PC-3 (cell line): ENCODE measurements around the gene QSER1. TPM values are rescaled to one million over a fixed set of nuclear protein-coding genes. Genes with fewer than 3 reads are reported as not detected.
A peak's percentile ranks its signal among the peaks of the same experiment; 100 is the strongest.

Experiments used
- ATAC-seq: fragments of 200-7000 bp; cut with Tn5 transposase; 2 replicates; pipeline ENCODE4 v1.9.1; 2020; ENCODE audit warnings: mild to moderate bottlenecking, moderate library complexity
- BruUV-seq: library from RNA; stranded (reverse); fragments of 400-500 nt; replicated peaks from 2 replicates; lab custom pipeline; 2021; lab: Mats Ljungman, UMichigan
- CTCF ChIA-PET: fragments of 300-600 bp; sonication (Branson Sonifier 250); formaldehyde crosslinking; loops from one replicate; lab custom pipeline; 2022; ENCODE audit warnings: antibody characterized with exemption; lab: Charles Lee
- POLR2A ChIA-PET: fragments of 300-600 bp; sonication (Branson Sonifier 250); formaldehyde crosslinking; loops from one replicate; lab custom pipeline; 2022; ENCODE audit warnings: antibody characterized with exemption; ENCODE audit not compliant: unreplicated experiment; lab: Charles Lee
- DNase-seq: peaks from one replicate; pipeline ENCODE4 v3.0.0-alpha.2; 2015
- H2AFZ ChIP-seq: fragments of 300-600 bp; sonication (generic); 2 replicates; pipeline ENCODE4 v1.6.0; 2016; ENCODE audit warnings: antibody characterized with exemption, low read length
- H3F3A ChIP-seq: fragments of 300-600 bp; sonication (generic); one replicate; pipeline ENCODE4 v1.6.0; 2017; ENCODE audit warnings: antibody characterized with exemption, low read length, control low read depth, mild to moderate bottlenecking; ENCODE audit not compliant: unreplicated experiment
- H3K27ac ChIP-seq: fragments of 300-600 bp; sonication (generic); 2 replicates; pipeline ENCODE4 v1.5.1; 2016; ENCODE audit warnings: mild to moderate bottlenecking, low read length
- H3K27me3 ChIP-seq: fragments of 300-600 bp; sonication (generic); 2 replicates; pipeline ENCODE4 v1.6.1; 2016; ENCODE audit warnings: low read length, mixed read lengths
- H3K36me3 ChIP-seq: fragments of 300-600 bp; sonication (generic); 2 replicates; pipeline ENCODE4 v1.6.1; 2016; ENCODE audit warnings: low read depth, mixed run types, low read length, mixed read lengths
- H3K4me1 ChIP-seq: fragments of 300-600 bp; sonication (generic); 2 replicates; pipeline ENCODE4 v1.5.1; 2016; ENCODE audit warnings: low read length; ENCODE audit not compliant: insufficient read depth
- H3K4me2 ChIP-seq: fragments of 300-600 bp; sonication (generic); 2 replicates; pipeline ENCODE4 v1.6.0; 2016; ENCODE audit warnings: low read length
- H3K4me3 ChIP-seq: fragments of 300-600 bp; sonication (generic); 2 replicates; pipeline ENCODE4 v1.5.1; 2016; ENCODE audit warnings: mild to moderate bottlenecking, low read length, mixed read lengths
- H3K79me2 ChIP-seq: fragments of 300-600 bp; sonication (generic); 2 replicates; pipeline ENCODE4 v1.6.1; 2017; ENCODE audit warnings: low read length, mixed read lengths
- H3K9ac ChIP-seq: fragments of 300-600 bp; sonication (generic); 2 replicates; pipeline ENCODE4 v1.6.0; 2016; ENCODE audit warnings: mild to moderate bottlenecking, low read length
- H3K9me2 ChIP-seq: fragments of 300-600 bp; sonication (generic); replicated peaks from 2 replicates; pipeline ENCODE4 v1.6.1; 2016; ENCODE audit warnings: mixed run types, low read length, mixed read lengths
- H3K9me3 ChIP-seq: fragments of 300-600 bp; sonication (generic); 2 replicates; pipeline ENCODE4 v1.6.1; 2016; ENCODE audit warnings: low read length, mixed read lengths
- H4K20me1 ChIP-seq: fragments of 300-600 bp; sonication (generic); 2 replicates; pipeline ENCODE4 v1.6.1; 2016; ENCODE audit warnings: low read length, mixed read lengths
- EZH2 ChIP-seq: fragments of 300-600 bp; sonication (generic); IDR thresholded peaks from one replicate; pipeline ENCODE4 v1.6.1; 2017; ENCODE audit warnings: antibody characterized with exemption, mild to moderate bottlenecking, low read length; ENCODE audit not compliant: unreplicated experiment
- EZH2phosphoT487 ChIP-seq: fragments of 300-600 bp; sonication (generic); IDR thresholded peaks from 2 replicates; pipeline ENCODE4 v1.6.1; 2018; ENCODE audit warnings: mild to moderate bottlenecking, antibody characterized with exemption, low read length, borderline replicate concordance
- intact Hi-C: fragments of 100-400 bp; cut with micrococcal nuclease; formaldehyde crosslinking; loops from 2 replicates; pipeline ENCODE4 v1.9.0; 2023
- total RNA-seq: library from RNA; depleted of rRNA; stranded (reverse); fragments of >200 nt; gene quantifications from 2 replicates; pipeline ENCODE4 v1.2.3, GENCODE V29; 2014
- TF ChIP-seq, protein P1 (sequence below): fragments of 300-600 bp; sonication (generic); conservative IDR thresholded peaks from 2 replicates; pipeline ENCODE4 v1.5.1; 2017; ENCODE audit warnings: antibody characterized with exemption, low read depth, mild to moderate bottlenecking, low read length

QSER1 gene
- total RNA-seq, 1 experiment from 2014 or later = 19.4 TPM

DNA sequence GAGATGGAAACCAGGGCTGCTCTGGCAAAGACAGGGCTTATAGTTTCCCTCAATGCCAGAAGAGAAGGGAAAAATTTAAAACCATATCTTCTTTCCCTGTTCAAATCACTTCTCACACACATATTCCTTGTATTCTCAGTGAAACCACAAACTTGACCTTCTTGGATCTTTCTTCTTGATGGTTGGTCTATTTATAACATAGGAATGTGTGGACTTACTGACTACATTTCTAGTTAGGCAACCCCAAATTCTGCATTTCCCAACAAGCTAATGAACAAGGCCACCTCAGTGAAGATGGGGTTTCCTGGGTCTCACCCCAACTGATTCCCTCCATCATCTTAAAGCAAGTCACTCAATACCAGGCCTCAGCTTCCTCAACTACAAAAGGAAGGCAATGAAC lies 3.8 kb upstream of the QSER1 start:
- Histone ChIP-seq H3K27me3 (no peaks in the 10 kb centered on the region), H3F3A (no peaks in the 10 kb centered on the region), H3K36me3 (no peaks in the 10 kb centered on the region), H3K4me3 (no peak overlapping the region), H3K79me2 (peaks cover 18% of the 10 kb centered on the region), H3K4me2 (no peak overlapping the region), H4K20me1 (no peaks in the 10 kb centered on the region), H3K9me2 (no peaks in the 10 kb centered on the region), H3K27ac (no peak overlapping the region), H3K9me3 (no peaks in the 10 kb centered on the region), H3K9ac (no peak overlapping the region), H3K4me1 (peaks cover 15% of the 10 kb centered on the region), H2AFZ (no peak overlapping the region)
- POLR2A ChIA-PET = no interaction called here
- DNase-seq (no peak), ATAC-seq (no peak)
- intact Hi-C loops = no loop called here
- TF ChIP-seq EZH2phosphoT487 = no peak
- TF ChIP-seq, protein P1, sequence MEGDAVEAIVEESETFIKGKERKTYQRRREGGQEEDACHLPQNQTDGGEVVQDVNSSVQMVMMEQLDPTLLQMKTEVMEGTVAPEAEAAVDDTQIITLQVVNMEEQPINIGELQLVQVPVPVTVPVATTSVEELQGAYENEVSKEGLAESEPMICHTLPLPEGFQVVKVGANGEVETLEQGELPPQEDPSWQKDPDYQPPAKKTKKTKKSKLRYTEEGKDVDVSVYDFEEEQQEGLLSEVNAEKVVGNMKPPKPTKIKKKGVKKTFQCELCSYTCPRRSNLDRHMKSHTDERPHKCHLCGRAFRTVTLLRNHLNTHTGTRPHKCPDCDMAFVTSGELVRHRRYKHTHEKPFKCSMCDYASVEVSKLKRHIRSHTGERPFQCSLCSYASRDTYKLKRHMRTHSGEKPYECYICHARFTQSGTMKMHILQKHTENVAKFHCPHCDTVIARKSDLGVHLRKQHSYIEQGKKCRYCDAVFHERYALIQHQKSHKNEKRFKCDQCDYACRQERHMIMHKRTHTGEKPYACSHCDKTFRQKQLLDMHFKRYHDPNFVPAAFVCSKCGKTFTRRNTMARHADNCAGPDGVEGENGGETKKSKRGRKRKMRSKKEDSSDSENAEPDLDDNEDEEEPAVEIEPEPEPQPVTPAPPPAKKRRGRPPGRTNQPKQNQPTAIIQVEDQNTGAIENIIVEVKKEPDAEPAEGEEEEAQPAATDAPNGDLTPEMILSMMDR = no peak
- no peak for TF ChIP-seq EZH2
- CTCF ChIA-PET = no interaction called here
- BruUV-seq = no TSS peak

DNA sequence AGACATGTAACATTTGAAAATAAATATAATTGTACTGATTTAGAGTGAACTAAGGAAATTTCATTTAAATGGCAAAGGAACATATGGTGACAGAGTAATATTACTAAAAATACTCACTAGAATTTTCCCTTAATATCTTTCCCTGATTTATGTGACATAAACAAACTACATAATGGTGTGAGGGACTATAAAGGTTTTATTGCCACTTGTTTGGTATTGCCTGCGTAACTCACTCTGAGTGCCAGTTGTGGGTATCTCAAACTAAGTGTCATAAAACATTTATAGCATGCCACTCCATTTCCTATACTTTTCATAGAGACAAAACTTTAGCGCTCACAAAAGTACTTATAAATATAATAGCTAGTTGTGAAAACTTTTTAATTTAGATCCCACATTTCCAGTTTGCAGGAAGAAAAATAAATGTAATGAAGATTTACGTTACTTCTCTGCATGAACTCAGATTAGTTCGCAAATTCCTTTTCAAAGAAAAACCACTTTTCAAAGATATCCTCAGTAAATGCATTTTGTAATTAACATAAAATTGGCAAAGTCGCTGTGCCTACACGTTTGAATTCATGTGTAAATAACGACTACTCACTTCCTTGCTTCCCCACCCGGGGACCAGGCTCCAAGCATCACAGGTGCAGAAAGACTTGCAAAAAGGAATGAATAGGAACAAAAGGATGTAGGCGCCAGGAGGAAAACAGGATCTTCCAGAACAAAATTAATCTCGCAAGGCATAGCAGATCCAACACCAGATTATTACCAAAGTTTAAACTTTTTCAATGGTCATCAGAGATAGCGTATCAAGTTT lies 1.6 kb upstream of the QSER1 start:
- 0 out of 2 replicates have a peak, but pooled peaks have one; percentile 14 for ATAC-seq
- H3K9ac ChIP-seq = peak overlapping the region; percentile 98

More for the DNA sequence above, 1.6 kb upstream of the QSER1 start:
- H3K27me3 ChIP-seq = no peaks in the 10 kb centered on the region
- no peaks in the 10 kb centered on the region for H3K36me3 ChIP-seq
- H4K20me1 ChIP-seq = no peaks in the 10 kb centered on the region
- H3K9me3 ChIP-seq = no peaks in the 10 kb centered on the region
- no peak overlapping the region for H3K27ac ChIP-seq
- no peaks in the 10 kb centered on the region for H3K9me2 ChIP-seq
- no peak overlapping the region for H2AFZ ChIP-seq
- TF ChIP-seq, protein P1 = no peak
- TF ChIP-seq EZH2phosphoT487 = no peak
- no peak for TF ChIP-seq EZH2
- ChIA-PET POLR2A (interaction anchor here (0.7 kb wide), 1 partner anchor 44 kb away, joined by 4 read pairs; no protein-coding TSS in a partner anchor), CTCF (interaction anchor here (0.6 kb wide), 1 partner anchor 99 kb away, joined by 4 read pairs; no protein-coding TSS in a partner anchor)
- peaks cover 28% of the 10 kb centered on the region for H3K4me1 ChIP-seq
- peak; percentile 37 for DNase-seq
- no peaks in the 10 kb centered on the region for H3F3A ChIP-seq
- BruUV-seq = no TSS peak
- peaks cover 40% of the 10 kb centered on the region for H3K79me2 ChIP-seq
- peak overlapping the region; percentile 94 for H3K4me2 ChIP-seq
- H3K4me3 ChIP-seq = peak overlapping the region; percentile 82
- intact Hi-C loops = loop anchor here (2.0 to 10.0 kb wide), 3 partner anchors 70 to 179 kb away; no protein-coding TSS in a partner anchor
